ENCODE data around the gene LARGE1.

Gene LARGE1

DNA sequence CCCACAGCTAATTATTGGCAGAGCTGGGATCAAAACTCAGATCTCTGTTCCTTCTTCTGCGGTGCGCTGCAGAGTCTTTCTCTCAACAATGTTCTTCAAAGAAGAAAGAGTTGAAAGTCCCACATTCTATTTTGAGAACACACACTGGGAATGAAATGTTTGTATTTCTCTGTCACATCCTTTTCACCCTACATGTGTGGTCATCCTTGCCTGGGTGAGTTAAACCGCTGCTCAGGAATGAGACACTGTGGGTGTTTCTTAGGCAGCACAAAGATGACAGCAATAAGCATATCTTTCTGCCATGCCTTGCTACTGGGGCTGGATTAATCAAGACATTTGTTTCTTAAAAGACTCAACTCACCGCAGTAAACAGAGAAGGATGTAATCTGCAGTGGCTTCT is 222.6 kb downstream of the LARGE1 start:
- TF ChIP-seq, protein P1, sequence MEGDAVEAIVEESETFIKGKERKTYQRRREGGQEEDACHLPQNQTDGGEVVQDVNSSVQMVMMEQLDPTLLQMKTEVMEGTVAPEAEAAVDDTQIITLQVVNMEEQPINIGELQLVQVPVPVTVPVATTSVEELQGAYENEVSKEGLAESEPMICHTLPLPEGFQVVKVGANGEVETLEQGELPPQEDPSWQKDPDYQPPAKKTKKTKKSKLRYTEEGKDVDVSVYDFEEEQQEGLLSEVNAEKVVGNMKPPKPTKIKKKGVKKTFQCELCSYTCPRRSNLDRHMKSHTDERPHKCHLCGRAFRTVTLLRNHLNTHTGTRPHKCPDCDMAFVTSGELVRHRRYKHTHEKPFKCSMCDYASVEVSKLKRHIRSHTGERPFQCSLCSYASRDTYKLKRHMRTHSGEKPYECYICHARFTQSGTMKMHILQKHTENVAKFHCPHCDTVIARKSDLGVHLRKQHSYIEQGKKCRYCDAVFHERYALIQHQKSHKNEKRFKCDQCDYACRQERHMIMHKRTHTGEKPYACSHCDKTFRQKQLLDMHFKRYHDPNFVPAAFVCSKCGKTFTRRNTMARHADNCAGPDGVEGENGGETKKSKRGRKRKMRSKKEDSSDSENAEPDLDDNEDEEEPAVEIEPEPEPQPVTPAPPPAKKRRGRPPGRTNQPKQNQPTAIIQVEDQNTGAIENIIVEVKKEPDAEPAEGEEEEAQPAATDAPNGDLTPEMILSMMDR (IDR thresholded peaks at IDR 0.05) = no peak

DNA sequence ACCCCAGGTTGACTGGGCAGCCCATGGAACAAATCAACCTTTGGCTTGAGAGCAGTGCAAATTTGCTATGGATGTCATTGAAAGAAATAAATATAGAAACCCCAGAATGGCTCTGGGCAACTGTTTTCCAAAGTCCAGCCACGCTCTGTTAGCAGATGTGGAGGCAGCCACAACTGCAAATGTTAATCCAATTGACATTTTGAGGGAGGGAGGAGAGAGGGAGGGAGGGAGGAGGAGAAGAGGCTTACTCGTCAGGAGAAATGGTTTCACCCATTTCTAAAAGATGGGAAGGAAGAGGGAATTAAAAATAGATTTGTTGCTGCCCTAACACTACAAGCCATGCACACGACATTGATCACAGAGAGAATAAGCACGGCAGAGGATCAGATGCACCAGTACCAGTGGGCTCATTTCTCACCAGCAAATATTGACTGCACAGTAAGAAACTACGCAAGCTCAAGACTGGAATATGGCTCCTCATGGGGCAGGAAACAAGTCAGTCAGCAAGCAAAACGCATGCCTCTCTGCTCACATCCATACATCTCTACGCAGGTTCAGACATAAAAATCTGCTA is 229.1 kb downstream of the LARGE1 start:
- TF ChIP-seq, protein P1 (IDR thresholded peaks at IDR 0.05) = no peak

DNA sequence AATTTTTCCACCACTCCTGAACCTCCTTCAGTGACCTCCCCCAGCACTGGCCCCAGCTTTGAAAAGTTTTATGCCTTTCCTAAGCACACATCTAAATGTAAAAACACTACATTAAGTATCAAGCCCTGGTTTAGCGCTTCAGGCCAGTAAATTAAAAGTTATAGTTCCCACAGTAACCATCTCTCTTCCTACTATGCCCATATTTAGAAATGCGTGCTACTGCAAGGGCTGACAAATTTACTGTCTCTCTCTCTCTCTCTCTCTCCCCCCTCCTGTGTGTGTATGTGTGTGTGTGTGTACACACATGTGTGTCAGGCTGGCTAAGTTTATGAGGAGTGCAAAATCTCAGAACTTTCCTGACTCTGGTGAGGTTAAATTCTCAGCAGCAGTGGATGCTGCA is 231.4 kb downstream of the LARGE1 start:
- TF ChIP-seq, protein P1 (IDR thresholded peaks at IDR 0.05) = no peak

DNA sequence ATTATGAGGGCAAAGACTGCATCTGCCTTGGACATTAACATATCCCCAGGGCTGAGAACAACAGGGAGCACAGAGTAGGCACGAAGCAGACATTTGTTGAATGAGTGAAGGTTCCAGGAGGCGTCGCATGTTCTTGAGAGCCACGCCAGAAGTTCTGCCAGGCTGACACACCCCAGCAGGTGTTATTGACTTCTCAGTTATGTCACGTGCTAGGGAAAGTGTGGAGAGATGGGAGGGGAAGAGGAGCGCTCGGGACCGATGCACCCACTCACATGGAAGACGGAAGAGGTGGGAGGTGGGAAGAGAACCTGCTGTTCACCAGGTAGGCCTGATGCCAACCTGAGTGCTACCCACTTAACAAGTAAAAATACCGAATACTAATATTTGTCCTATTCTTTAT is 232.8 kb downstream of the LARGE1 start:
- TF ChIP-seq, protein P1 (IDR thresholded peaks at IDR 0.05) = no peak

DNA sequence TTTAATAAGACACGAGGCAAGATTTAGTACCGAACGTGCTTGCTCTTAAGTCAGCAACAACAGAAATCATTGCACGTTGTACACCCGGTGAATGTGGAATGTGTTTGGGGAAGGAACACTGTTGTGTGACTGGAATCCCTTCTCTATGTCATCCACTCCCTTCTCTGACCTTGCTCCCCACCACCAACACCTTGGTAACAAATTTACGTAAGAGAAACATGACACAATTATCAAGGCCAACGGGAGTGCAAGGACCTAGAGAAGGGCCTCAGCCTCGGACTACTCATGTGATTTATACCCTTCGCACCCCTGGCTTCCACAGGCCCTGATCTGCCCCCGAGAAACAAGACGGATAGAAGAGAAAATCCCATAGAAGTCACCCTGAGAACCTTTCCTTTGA is 236.2 kb downstream of the LARGE1 start:
- TF ChIP-seq, protein P1 (IDR thresholded peaks at IDR 0.05) = no peak

DNA sequence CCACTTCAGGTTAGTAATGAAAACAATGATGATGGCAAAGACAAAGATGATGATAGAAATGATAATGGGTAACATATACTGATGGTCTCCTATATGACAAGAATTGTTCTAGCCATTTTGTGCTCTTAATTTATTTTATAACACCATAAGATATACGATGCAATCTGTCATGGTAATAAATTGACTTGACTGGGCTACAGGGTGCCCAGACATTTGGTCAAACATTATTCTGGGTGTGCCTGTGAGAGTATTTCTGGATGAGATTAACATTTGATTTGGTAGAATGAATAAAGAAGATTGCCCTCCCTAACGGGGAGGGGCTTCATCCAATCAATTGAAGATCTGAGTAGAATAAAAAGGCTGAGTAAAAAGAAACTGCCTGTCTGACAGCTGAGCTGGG is 237.3 kb downstream of the LARGE1 start:
- TF ChIP-seq, protein P1 (IDR thresholded peaks at IDR 0.05) = no peak

DNA sequence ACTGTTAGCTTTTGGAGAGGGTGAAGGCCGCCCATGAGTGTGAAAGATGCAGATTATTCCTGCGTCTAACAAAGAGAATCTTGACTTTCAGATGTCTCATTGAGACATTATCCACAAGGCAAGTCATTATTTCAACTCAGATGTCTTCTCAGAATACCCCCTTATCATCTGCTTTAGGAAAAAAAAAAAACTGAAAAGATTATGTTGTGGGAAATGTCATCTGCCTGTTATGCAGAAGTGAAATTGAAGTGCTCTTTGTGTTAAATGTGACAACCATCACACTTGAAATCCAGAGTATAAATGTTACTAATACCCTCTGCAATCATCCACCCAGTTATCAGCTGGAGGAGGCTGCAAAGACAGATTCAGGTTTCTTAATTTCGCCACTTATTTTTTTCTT is 239.6 kb downstream of the LARGE1 start:
- TF ChIP-seq, protein P1 (IDR thresholded peaks at IDR 0.05) = no peak

DNA sequence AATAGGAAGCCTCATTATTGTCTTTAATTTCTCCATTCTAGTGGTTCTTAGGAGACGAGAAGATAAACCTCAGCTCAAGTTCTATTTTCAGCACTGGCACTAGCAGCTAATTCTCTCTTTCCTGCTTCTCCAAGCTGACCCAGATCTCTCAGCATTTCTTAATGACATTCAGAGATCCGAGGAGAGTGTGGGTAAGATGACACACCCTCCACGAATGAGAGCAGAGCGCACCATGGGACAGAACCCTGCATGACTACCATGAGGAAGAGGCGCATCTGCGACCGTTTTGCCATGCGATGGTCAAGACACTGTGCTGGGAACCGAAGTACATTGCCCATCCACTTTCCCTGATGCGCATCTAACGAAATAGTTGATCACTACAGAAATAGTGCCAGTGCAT is 241.8 kb downstream of the LARGE1 start:
- TF ChIP-seq, protein P1 (IDR thresholded peaks at IDR 0.05) = no peak
